HT-29 (cell line): ENCODE measurements around the gene NIPSNAP2. TPM values are rescaled to one million over a fixed set of nuclear protein-coding genes. Genes with fewer than 3 reads are reported as not detected.
"Not testable (repeated sequence)": the region's sequence is repeated elsewhere in the genome, so short reads cannot be mapped to it uniquely, and the experiment has no call there.

Experiments used
- DNase-seq: peaks from one replicate; pipeline ENCODE4 v3.0.0-alpha.2; 2015; ENCODE audit warnings: low spot score
- total RNA-seq: library from RNA; depleted of rRNA; stranded (reverse); fragments of >200 nt; shearing (Covaris generic); gene quantifications from 2 replicates; pipeline ENCODE4 v1.2.3, GENCODE V29; 2014; rRNA removed

The NIPSNAP2 gene
- total RNA-seq, 1 experiment from 2014 or later: 9.5 TPM

- peak; percentile 28 for DNase-seq
Measured at GRCh38 chr7:56046721-56047445, 82.5 kb downstream of the NIPSNAP2 start.

DNA sequence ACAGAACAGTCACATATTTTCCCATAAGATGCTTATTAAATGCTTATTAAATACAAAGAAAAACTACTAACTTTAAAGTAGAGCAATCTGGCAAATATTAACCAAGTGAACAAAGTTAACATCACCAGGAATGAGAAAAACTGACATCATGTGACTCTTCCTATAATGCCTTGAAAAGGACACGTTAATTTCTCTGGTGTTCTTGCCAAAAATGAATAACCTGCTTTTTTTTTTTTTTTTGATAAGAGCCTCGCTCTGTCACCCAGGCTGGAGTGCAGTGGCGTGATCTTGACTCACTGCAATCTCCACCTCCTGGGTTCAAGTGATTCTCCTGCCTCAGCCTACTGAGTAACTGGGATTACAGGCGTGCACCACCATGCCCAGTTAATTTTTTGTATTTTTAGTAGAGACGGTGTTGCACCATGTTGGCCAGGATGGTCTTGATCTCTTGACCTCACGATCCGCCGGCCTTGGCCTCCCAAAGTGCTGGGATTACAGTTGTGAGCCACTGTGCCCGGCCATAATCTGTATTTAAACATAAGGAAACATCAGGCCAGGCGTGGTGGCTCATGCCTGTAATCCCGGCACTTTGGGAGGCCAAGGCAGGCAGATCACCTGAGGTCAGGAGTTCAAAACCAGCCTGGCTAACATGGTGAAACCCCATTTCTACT, 83.2 kb downstream of the NIPSNAP2 start:
- DNase-seq: not testable (repeated sequence)

DNA sequence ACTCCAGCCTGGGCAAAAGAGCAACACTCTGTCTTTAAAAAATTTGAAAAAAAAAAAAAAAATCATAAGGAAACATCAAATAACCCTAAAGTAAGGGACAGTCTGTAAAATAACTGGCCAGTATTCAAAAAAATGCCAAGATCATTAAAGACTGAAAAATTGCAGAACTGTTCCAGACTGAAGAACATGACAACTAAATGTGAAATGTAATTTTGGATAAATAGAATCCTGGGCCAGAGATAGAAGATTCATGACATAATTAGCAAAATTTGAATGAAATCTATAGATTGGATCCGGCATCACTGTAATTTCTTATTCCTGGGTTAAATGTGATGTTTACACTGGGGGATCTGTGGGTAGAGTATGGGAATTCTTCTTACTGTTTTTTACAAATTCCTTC, 83.9 kb downstream of the NIPSNAP2 start:
- no peak for DNase-seq

DNA sequence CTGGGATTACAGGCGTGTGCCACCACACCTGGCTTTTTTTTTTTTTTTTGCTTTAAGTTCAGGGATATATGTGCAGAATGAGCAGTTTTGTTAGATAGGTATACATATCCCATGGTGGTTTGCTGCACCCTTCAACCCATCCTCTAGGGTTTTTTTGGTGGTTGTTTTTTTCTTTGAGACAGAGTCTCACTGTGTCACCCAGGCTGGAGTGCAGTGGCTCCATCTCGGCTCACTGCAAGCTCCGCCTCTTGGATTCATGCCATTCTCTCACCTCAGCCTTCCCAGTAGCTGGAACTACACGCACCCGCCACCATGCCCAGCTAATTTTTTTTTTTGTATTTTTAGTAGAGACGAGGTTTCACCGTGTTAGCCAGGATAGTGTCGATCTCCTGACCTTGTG, 84.4 kb downstream of the NIPSNAP2 start:
- DNase-seq: peak; percentile 78

Other genes with a start within 250 kb of the NIPSNAP2 start
- not detected in 2 replicates for gene SEPTIN14, start 101.8 kb upstream of the NIPSNAP2 start, total RNA-seq
- gene ZNF713, start 77.1 kb upstream of the NIPSNAP2 start, total RNA-seq: 0.08 and 1.0 TPM in 2 replicates
- 19.5 and 20.3 TPM in 2 replicates for gene MRPS17, start 12.7 kb upstream of the NIPSNAP2 start, total RNA-seq
- gene PSPH, start 86.9 kb downstream of the NIPSNAP2 start, total RNA-seq: 126 and 130 TPM in 2 replicates
- gene CCT6A, start 87.2 kb downstream of the NIPSNAP2 start, total RNA-seq: 278 and 294 TPM in 2 replicates
- 142 and 147 TPM in 2 replicates for gene SUMF2, start 99.7 kb downstream of the NIPSNAP2 start, total RNA-seq
- gene PHKG1, start 128.4 kb downstream of the NIPSNAP2 start, total RNA-seq: 1.5 and 1.7 TPM in 2 replicates
- 856 and 1,027 TPM in 2 replicates for gene CHCHD2, start 141.9 kb downstream of the NIPSNAP2 start, total RNA-seq
- not detected in 2 replicates for gene NUPR2, start 151.8 kb downstream of the NIPSNAP2 start, total RNA-seq